Activated CD8-positive, alpha-beta memory T cell treated with anti-CD3 and anti-CD28 coated beads, Interleukin-2, amount 50 U/mL, for 4 hours (primary cell): ENCODE data around the gene CYTL1.

ENCODE experiments used
- DNase-seq: peaks from one replicate; pipeline ENCODE4 v3.0.0-alpha.2; 2020

CYTL1 gene

GRCh38 chr4:4995103-4995907 lies 24.0 kb downstream of the CYTL1 start:
- peak; percentile 32 for DNase-seq

GRCh38 chr4:4994312-4995097 lies 24.8 kb downstream of the CYTL1 start:
- DNase-seq = no peak

- no peak for DNase-seq
These were observed 26.4 kb downstream of the CYTL1 start for GRCh38 chr4:4992833-4993232.

DNA sequence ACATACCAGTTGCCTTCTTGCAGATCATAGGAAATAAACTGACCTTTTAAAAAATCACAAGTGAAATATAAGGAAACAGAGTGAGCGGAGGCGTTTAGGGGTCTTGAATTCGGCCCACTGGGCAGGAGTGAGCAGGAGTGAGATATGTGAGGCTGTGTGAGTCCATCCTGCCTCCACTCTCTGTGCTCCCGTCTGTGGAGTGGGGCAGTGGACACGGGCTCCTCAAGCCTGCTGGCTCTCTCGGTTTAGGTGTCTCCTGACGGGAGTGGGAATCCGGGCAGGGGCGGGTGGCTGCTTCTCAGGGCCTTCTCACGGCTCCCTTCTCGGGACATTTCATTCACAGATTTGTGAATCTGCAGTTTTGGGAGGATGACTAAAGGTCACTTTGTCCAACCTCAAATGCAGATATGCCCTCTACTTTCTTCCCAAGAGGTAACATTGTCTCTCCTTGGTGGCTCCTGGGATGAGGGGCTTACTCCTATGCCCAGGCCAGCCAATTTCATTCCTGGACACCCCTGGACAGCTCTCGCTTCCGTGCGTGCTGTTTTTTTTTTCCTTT lies 27.6 kb downstream of the CYTL1 start:
- no peak for DNase-seq

- DNase-seq = no peak
These were observed 28.3 kb downstream of the CYTL1 start for GRCh38 chr4:4990857-4991540.

DNA sequence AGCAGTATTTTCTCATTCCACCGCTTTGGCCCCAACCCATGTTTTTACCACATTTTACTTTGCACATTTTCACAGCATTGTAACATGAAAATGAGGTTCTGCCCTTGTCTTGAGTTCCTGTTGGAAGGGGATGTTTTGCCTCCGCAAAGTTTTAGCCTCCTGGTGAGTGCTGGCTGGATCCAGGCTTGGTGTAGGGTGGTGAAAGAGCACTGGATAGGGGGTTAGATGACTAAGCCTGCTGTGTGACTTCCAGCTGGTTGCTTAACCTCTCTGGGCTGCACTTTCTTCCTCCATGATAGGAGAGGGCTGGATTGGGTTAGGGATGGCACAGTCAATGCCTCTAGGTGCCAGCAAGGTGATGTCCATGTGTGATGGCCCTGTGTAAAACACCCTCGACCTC lies 28.9 kb downstream of the CYTL1 start:
- no peak for DNase-seq

DNA sequence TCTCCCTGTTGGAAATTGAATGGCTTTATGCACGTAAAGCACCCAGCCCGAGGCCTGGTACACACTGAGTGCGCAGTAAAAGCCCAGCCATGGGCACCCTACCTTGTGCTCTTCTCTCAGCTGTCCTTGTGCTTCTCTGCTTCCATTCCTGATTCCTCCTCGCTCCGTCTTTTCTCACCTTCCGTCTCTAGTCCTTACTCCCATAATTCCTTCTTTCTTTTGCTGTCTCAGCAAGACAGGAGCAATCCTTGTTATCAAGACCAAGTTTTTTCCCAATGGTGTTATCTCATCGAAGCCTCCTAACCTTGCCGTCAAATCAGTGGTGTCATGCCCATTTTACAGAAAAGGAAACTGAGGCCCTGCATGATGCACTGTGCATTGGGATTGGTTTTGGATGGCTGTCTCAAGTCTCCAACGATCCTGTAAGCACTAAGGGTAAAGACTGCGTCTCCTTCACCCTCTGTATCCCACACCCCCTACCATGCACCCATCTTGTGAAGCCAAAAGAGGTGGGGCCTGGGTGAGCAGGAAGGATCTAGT lies 30.1 kb downstream of the CYTL1 start:
- no peak for DNase-seq

DNA sequence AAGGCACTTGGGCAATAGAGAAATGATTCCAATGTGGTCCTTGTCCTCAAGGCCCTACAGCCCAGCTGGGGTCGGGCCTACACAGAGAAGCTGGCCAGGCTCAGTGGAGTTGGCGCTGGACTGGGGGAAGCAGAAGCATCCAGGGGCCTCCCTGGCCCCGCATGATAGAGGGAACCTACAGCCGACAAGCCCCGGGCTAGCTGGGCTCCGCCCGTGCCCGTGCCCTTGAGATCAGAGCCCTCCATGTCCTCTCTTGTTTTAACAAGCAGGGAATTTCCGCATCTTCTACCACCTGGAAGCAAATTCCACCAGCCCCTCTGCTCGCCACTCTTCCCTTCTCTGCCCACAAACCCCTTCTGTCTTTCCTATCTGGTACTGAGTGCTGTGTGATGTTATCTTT lies 31.6 kb downstream of the CYTL1 start:
- DNase-seq = no peak

- no peak for DNase-seq
These were observed 32.4 kb downstream of the CYTL1 start for GRCh38 chr4:4986841-4987240.

DNA sequence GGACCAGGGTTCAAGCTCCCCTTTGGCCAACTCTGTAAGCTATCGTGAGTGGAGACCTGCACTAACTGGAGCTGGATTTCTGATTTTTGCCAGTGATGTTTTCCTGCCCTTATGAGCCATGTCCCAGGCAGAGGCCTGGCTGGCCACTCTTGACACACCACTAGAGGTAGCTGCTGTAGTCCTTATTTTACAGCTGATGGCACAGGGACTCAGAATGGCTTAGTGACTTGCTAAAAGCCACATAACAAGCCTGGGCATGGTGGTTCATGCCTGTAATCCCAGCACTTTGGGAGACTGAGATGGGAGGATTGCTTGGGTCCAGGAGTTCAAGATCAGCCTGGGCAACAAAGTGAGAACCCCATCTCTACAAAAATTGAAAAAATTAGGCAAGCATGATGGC lies 33.4 kb downstream of the CYTL1 start:
- no peak for DNase-seq

DNA sequence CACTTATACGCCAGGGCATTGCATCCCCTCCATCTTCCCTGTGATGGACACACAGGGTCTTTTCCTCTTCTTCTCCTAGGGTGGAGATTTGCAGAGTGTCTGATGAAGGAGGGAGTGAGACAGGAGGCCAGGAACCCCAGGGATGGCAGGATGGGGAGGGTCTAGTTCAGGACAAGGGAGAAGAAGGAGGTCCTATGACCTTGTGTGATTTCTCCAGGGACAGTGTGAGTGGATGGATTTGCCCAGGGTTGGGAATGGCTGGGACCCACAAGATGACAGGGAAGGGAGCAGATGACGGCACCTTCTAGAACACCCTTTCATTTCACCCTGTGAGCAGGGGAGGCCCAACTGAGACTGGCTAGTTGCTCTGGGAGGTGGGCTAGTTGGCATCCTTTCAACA lies 34.2 kb downstream of the CYTL1 start:
- DNase-seq = no peak

DNA sequence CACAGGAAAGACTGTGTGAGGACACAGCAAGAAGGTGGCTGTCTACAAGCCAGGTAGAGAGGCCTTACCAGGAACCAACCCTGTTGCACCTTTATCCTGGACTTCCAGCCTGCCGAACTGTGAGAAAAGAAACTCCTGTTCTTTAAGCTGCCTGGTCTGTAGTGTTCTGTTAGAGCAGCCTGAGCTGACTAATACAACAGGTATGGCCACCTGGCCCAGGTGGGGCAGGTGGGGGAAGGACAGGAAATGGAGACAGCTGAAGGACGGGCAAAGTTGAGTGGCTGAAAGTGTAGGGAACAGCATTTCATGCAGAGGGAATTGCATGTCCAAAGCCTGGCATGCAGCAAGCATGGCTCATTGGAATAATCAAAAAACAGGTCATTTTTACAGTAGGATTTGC lies 35.1 kb downstream of the CYTL1 start:
- no peak for DNase-seq

DNA sequence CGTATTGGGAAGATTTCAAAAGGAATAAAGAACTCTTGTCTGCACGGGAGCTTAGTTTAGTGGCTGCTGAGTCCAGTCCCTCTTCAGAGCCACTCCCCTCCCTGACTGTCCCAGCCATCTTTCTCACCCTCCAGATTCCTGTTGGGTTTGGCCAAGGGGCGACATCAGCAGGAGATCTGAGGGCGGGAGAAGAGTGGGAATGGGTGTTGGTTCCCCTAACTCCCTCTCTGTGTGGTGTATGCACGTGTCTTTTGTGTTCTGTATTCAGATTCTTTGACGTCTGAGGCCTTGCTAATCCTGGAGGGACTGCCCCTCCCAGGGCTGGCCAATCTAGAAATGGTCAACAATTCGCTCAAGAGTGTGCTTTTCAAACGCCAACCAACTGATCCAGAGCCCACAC lies 37.4 kb downstream of the CYTL1 start:
- DNase-seq = no peak

- no peak for DNase-seq
These were observed 37.8 kb downstream of the CYTL1 start for GRCh38 chr4:4981427-4981826.

GRCh38 chr4:4980621-4981230 lies 38.5 kb downstream of the CYTL1 start:
- no peak for DNase-seq

- DNase-seq = no peak
These were observed 39.3 kb downstream of the CYTL1 start for GRCh38 chr4:4979971-4980370.

DNA sequence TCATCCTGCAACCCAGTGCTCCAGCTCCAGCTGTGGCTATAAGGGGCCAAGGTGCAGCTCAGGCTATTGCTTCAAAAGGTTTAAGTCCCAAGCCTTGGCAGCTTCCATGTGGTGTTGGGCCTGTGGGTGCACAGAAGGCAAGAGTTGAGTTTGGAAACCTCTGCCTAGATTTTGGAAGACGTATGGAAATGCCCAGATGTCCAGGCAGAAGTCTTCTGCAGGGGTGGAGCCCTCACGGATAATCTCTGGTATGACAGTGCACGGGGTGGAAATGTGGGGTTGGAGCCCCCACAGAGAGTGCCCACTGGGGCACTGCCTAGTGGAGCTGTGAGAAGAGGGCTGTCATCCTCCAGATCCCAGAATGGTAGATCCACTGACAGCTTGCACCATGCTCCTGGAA lies 44.5 kb downstream of the CYTL1 start:
- no peak for DNase-seq

DNA sequence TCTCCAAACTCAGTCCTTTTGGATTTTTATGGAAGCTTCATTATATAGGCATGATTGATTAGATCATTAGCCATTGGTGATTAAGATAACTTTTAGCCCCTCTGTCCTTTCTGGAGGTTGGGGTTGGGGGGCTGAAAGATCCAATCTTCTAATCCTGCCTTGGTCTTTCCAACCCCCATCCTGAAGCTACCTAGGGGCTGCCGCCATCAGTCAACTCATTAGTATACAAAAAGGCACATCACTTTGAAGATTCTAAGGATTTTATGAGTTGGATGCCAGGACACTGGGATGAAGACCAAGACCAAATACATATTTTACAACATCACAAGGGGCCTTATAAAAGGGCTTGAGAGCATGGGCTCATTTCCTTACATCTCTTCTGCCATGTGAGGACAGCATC lies 47.5 kb downstream of the CYTL1 start:
- no peak for DNase-seq

DNA sequence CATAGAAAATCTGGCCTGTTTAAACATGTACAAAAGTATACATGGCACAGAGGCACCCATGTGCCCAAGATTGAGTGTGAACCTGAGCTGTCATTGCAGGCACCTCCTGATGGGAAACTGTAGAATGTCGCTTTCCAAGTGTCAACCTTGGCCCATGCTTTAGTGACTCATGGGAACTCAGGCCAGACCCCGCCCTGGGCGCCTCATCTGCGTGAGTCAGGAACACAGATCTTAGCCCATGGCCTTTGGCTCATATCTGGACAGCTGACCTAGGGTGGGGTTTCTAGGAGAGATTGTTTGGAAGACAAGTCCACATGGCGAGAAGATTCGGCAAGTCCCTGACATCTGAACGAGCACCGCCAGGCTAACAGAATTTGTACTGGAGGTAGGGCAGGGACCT lies 50.0 kb downstream of the CYTL1 start:
- no peak for DNase-seq

DNA sequence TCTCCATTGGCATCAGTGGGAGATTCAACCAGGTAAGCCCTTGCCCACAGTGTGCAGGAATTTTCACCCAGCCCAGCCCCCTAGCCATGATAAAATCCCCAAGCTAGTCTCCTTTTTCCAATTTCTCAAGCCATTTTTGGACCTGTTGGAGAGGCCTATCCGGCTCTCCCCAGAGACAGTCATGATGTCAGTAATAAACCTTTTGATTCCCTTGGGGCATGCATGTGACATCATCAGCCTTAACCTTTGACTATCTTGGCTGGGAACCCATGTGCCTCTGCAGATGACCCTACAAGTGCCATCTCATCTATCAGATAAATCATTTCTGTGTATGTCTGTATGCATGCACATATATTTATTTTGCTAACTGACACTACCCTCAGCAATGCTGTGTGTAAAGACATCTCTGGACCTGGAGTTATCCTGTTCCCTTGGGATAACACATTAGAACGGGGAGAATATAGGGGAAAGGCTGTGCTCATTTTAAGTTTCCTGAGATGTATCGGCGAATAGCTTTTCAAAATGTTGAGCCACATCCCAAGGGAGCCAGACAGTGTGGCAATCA lies 51.0 kb downstream of the CYTL1 start:
- no peak for DNase-seq
